HG03457 (cell line): ENCODE measurements around the gene C9orf152.
A peak's percentile ranks its signal among the peaks of the same experiment; 100 is the strongest.
"Not testable (repeated sequence)": the region's sequence is repeated elsewhere in the genome, so short reads cannot be mapped to it uniquely, and the experiment has no call there.

Source experiments
- ATAC-seq: cut with Tn5 transposase; IDR thresholded peaks from one replicate; pipeline ENCODE4 v1.9.1; 2021; ENCODE audit warnings: moderate number of reproducible peaks; ENCODE audit not compliant: unreplicated experiment

C9orf152 gene, protein sequence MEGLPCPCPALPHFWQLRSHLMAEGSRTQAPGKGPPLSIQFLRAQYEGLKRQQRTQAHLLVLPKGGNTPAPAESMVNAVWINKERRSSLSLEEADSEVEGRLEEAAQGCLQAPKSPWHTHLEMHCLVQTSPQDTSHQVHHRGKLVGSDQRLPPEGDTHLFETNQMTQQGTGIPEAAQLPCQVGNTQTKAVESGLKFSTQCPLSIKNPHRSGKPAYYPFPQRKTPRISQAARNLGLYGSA

GRCh38 chr9:110208031-110208430, at the start of gene C9orf152:
Gene C9orf152, minus strand, starts transcription at chr9:110208159. Its CDS starts 580 bp downstream, at chr9:110207579.
- ATAC-seq: no peak

DNA sequence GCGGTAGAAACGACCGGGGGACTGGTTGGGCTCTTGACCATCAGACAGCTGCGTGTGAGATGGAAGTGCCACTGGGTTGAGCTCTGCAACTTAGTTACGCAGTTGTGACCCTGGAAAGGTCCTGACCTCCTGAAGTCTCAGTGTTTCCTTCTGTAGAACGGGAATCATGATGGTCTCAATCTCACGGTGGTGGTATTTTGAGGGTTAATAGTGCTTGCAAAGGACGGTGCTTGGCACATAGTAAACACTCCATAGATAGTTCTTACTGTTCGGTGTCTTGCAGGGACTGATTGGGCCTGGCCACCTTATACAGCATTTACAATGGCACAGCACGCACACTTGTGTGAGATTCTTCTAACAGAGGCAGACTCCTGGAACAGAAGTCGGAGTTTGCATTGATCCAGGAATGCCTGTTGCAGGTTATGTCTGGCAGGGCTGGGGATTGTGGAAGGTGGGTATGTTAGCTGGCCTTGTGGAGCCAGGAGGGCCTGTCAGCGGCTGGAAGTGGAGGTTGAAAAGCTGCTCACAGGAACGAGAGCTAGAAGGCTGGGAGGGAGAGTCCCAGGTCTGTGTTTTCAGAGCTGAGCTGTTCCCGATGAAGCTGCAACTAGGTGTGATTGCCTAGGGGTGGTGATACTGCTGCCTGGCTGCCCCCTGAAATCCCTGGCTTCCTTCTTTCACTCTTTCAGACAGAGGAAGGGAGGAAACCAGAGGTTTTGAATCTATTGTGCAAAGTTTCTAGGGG, 49.3 kb upstream of the C9orf152 start:
- no peak for ATAC-seq

GRCh38 chr9:110256380-110257096, 48.6 kb upstream of the C9orf152 start, which contains the start of gene TXN:
Gene TXN, minus strand, starts transcription at chr9:110256507. Its CDS starts 72 bp downstream, at chr9:110256435.
- ATAC-seq: peak; percentile 63

- peak; percentile 15 for ATAC-seq
Measured at GRCh38 chr9:110255463-110256379, 47.8 kb upstream of the C9orf152 start.

GRCh38 chr9:110255034-110255462, 47.1 kb upstream of the C9orf152 start:
- no peak for ATAC-seq

GRCh38 chr9:110254500-110254899, 46.5 kb upstream of the C9orf152 start:
- ATAC-seq: no peak

DNA sequence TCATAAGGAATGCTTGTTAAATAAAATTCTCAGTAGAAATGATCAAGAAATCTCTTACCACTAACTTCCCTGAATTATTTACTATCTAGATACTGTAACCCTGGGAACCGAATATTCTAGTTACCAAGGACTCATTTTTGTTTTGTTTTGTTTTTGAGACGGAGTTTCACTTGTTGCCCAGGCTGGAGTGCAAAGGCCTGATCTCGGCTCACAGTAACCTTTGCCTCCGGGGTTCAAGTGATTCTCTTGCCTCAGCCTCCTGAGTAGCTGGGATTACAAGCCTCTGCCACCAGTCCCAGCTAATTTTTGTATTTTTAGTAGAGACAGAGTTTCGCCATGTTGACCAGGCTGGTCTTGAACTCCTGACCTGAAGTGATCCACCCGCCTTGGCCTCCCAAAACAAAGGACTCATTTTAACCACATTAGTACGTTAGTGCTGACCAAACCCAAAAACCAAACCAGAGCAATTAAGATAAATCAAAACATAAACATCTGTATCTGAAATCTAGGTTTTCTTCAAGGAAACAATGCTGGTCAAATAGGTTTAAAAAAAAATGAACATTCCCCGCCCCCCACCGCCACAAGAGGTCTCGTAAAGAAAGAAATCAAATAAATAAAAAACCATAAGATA, 44.7 kb upstream of the C9orf152 start:
- ATAC-seq: no peak

DNA sequence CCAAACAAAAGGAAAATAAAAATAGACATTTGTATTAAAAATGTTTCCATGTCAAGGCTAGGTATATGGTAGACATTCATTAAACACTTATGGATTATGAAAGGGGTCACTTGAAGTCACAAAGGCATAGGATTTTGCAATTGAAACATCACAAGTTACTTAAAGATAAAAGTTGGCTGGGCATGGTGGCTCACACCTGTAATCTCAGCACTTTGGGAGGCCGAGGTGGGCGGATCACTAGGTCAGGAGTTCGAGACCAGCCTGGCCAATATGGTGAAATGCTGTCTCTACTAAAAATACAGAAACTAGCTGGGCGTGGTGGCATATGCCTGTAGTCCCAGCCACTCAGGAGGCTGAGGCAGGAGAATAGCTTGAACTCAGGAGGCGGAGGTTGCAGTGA, 43.8 kb upstream of the C9orf152 start:
- not testable (repeated sequence) for ATAC-seq

- ATAC-seq: no peak
Measured at GRCh38 chr9:110251212-110251611, 43.3 kb upstream of the C9orf152 start.

DNA sequence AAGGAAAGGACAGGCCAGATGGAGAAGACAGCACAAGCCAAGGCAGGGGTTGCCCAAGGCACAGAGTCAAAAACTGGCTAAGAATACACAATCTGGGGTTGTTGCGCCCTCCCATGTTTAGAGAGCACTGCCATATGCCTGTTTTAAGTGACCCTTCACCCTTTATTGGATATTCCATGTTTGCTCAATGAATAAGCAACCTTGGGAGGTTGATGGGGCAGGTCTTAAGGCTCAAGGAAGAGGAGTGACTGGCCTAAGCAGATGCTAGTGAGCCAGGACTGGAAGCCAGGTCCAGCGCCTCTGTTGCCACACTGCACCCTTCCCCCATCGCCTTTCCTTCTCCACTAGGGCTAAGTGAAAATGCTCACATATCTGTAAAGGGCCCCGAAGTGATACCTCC, 41.6 kb upstream of the C9orf152 start:
- no peak for ATAC-seq

DNA sequence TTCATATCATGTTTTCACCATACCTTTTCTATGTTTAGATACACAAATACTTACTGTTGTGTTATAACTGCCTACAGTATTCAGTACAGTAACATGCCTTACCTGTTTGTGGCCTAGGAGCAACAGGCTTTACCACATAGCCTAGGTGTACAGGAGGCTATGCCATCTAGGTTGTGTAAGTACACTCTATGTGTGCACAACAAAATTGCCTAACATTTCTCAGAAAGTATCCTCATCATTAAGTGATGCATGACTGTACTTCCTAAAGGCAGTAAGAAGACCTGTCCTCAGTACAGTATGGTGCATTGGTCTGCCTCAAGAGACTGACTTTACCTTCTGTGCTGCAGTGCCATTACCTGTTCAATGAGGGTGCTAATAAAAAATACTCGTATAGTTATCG, 40.4 kb upstream of the C9orf152 start:
- ATAC-seq: no peak

GRCh38 chr9:110246214-110246613, 38.3 kb upstream of the C9orf152 start:
- ATAC-seq: no peak

DNA sequence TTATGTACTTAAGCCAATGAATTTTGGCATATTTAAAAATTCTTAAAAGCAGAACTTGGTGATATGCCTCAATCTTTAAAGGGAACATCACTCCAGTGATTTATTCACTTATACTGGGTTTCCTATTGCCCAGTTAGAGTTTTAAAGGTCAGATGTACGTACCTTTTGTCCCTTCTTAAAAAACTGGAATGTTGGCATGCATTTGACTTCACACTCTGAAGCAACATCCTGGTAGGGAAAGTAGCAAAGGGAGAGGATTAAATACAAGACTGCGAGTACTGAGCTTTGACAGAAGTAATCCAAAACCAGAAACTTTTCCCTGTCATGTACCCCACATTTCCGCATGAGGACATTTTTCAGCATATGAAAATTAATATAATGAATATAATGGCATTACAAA, 36.7 kb upstream of the C9orf152 start:
- no peak for ATAC-seq

- ATAC-seq: no peak
Measured at GRCh38 chr9:110241858-110242321, 33.9 kb upstream of the C9orf152 start.

DNA sequence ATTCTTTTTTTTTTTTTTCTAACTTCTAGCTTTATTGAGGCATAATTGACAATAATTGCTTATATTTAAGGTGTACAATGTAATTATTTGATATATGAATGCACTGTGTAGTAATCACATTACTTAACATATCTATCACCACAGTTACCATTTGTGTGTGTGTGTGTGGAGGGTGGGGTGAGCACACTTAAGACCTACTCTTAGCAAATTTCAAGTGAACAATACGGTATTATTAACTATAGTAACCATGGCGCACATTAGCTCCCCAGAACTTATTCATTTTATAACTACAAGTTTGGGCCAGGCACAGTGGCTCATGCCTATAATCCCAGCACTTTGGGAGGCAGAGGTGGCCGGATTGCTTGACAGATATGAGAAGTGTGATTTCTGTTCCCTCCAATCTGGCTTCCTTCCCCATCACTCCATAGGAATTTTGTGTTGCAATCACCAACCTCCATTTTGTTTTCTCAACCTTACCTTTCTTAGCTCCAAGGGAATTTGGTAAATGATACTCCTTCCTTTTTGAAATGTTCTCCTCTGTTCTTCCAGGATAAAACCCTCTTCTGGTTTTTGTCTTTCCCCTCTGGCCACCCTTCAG, 33.4 kb upstream of the C9orf152 start:
- ATAC-seq: no peak

- ATAC-seq: no peak
Measured at GRCh38 chr9:110240198-110240597, 32.2 kb upstream of the C9orf152 start.

DNA sequence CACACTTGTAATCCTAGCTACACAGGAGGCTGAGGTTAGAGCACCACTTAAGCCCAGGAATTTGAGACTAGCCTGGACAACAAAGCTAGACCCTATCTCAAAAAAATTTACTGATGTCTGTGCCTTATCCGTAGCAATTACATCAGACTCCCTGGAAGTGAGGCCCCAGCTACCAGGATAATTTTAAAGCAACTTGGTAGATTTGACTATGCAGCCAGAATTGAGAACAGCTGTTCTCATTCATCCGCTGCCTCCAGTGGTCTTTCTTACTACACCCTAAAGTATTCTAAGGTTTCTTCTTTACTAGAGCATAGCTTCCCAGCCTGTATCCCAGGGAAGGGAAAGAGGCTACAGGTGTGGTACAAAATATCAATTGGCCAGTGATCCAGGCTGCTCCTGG, 20.4 kb upstream of the C9orf152 start:
- no peak for ATAC-seq

DNA sequence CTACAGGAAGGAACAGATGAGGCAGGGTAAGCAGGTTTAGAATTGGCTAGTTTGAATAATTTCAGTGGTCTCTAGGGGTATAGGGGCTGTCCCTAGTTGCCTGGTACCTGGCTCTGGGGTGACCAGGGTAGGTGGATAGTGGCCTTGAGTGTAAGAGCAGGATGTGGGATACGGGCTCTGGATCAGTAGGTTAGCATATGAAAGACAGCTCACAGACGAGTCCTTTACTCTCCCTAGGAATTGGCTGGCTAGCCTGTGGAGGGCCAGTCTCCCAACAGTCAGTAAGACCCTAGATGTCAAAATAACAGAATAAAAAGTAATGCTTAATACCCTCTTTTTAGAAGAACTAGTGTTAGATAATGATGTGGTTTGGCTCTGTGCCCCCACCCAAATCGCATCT, 16.6 kb upstream of the C9orf152 start:
- ATAC-seq: no peak

GRCh38 chr9:110220809-110221208, 12.8 kb upstream of the C9orf152 start:
- no peak for ATAC-seq

DNA sequence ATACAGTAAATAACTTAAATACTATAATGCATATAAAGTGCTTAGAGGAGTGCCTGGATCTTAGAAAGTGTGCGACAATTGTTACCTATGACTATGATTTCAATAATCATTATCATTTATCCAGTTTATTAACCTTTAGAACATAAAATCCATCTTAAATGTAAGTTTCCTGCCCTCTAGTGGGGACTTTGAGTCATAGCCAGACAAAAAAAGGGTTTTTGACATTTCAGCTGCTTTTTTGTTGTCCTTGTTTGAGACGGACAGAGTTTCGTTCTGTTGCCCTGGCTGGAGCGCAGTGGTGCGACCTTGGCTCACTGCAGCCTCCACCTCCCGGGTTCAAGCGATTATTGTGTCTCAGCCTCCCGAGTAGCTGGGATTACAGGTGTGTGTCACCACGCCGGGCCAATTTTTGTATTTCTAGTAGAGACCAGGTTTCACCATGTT, 9.7 kb upstream of the C9orf152 start:
- ATAC-seq: no peak
